Stimulated activated memory B cell treated with anti-CD40 and anti-IgM and Interleukin-4, amounts not matched to agents 10 μg/mL and 1 μg/mL and 100 μg/mL, for 72 hours (primary cell): ENCODE measurements around the gene DDB1.

Source experiments
- ATAC-seq: fragments of 150-1000 bp; cut with Tn5 transposase; 2 replicates; pipeline ENCODE4 v1.10.0; 2021
- H3K27ac Mint-ChIP-seq: one replicate; pipeline ENCODE4 v1.8.0; 2022; ENCODE audit warnings: mild to moderate bottlenecking, mixed read lengths
- H3K27me3 Mint-ChIP-seq: one replicate; pipeline ENCODE4 v1.8.0; 2022; ENCODE audit warnings: mixed read lengths
- H3K36me3 Mint-ChIP-seq: one replicate; pipeline ENCODE4 v1.8.0; 2022; ENCODE audit warnings: mixed read lengths
- H3K4me1 Mint-ChIP-seq: one replicate; pipeline ENCODE4 v1.8.0; 2022; ENCODE audit warnings: mixed read lengths
- H3K4me3 Mint-ChIP-seq: one replicate; pipeline ENCODE4 v1.8.0; 2022; ENCODE audit warnings: mild to moderate bottlenecking, moderate library complexity, mixed read lengths
- H3K9me3 Mint-ChIP-seq: one replicate; pipeline ENCODE4 v1.8.0; 2022; ENCODE audit warnings: mixed read lengths

Gene DDB1

GRCh38 chr11:61302550-61302949 is 30.4 kb downstream of the DDB1 start:
- Mint-ChIP-seq H3K36me3 (peaks cover 58% of the 10 kb centered on the region), H3K9me3 (no peaks in the 10 kb centered on the region), H3K27me3 (no peaks in the 10 kb centered on the region), H3K4me1 (peaks cover 9% of the 10 kb centered on the region), H3K4me3 (no peak overlapping the region), H3K27ac (no peak overlapping the region)
- ATAC-seq, result peak; percentile 61

- no peak overlapping the region for H3K4me3 Mint-ChIP-seq
- H3K27me3 Mint-ChIP-seq, result peaks cover 2% of the 10 kb centered on the region
- H3K36me3 Mint-ChIP-seq, result peaks cover 59% of the 10 kb centered on the region
- H3K9me3 Mint-ChIP-seq, result no peaks in the 10 kb centered on the region
- ATAC-seq, result no peak
- H3K27ac Mint-ChIP-seq, result no peak overlapping the region
- H3K4me1 Mint-ChIP-seq, result peaks cover 32% of the 10 kb centered on the region
These were observed 34.2 kb downstream of the DDB1 start for GRCh38 chr11:61298663-61299244.

DNA sequence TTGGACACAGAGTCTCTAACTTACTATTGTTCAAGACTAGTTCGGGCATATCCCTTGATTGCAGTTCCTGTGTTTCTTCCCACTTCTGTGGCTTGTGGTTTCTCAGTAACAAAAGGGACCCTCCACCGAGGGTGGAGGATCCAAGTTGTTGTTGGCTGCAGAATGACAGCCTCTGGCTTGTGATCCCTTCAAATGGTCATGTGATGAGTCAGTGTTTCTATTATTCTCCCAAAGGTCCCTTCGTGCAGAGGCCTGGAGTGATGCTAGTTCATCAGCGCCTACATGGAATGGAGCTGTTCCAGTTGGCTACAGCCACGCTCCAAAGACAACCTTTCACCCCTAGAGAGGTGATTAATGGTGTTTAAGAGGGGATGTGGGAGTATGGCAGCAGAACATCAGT is 35.2 kb downstream of the DDB1 start:
- Mint-ChIP-seq H3K4me3 (peak overlapping the region; percentile 6), H3K36me3 (peaks cover 57% of the 10 kb centered on the region)

DNA sequence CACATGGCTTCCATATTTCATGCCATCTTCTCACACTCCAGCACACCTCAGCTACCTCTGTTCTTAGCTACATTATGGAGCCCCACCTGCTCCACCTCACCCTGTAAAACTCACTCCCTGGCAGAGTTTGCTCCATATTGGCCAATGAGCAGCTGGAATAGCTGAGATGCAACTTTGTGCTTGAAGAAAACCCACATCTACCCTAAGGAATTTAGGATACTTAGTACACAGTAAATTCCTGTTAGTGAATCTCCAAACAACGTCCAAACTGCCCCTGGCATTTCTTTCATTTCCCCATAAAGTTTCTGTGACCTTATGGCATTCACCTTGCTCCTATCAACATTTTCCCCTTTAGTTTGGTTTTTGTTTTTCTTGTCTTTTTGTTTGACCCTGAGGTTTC is 35.6 kb downstream of the DDB1 start:
- no peak for ATAC-seq
- peak overlapping the region; percentile 6 for H3K4me3 Mint-ChIP-seq
- peaks cover 38% of the 10 kb centered on the region for H3K4me1 Mint-ChIP-seq

More for the DNA sequence above, 35.2 kb downstream of the DDB1 start:
- Mint-ChIP-seq H3K9me3 (no peaks in the 10 kb centered on the region), H3K4me1 (peaks cover 38% of the 10 kb centered on the region), H3K27me3 (peaks cover 12% of the 10 kb centered on the region), H3K27ac (no peak overlapping the region)
- ATAC-seq, result no peak

DNA sequence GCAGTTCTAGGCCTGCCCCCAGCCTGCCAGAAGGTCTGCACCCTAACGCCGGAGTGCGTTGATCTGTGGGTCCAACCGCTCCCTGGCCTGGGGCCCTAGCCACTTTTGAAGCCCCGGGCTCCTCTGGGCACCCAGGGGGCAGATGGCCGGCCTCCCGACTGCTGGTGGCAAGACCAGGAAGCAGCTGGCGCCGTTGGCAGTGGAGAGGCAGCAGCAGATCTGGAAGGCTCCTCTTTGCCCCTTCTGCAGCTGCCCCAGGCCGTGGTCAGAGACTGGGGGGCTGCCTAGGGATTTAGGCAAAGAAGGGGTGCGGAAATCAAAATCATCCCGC is 37.3 kb downstream of the DDB1 start:
- Mint-ChIP-seq H3K4me1 (peaks cover 38% of the 10 kb centered on the region), H3K4me3 (peak overlapping the region; percentile 26), H3K27me3 (peaks cover 20% of the 10 kb centered on the region), H3K36me3 (peaks cover 36% of the 10 kb centered on the region), H3K27ac (no peak overlapping the region), H3K9me3 (no peaks in the 10 kb centered on the region)
- ATAC-seq, result no peak

More for the DNA sequence above, 35.6 kb downstream of the DDB1 start:
- Mint-ChIP-seq H3K27ac (no peak overlapping the region), H3K36me3 (peaks cover 54% of the 10 kb centered on the region), H3K9me3 (no peaks in the 10 kb centered on the region), H3K27me3 (peaks cover 16% of the 10 kb centered on the region)

- peak; percentile 87 for ATAC-seq
These were observed 37.9 kb downstream of the DDB1 start, which contains the start of gene VWCE for GRCh38 chr11:61294717-61295595. Gene VWCE (minus strand): TSS chr11:61295316. CDS start chr11:61295037, 279 bp downstream.

DNA sequence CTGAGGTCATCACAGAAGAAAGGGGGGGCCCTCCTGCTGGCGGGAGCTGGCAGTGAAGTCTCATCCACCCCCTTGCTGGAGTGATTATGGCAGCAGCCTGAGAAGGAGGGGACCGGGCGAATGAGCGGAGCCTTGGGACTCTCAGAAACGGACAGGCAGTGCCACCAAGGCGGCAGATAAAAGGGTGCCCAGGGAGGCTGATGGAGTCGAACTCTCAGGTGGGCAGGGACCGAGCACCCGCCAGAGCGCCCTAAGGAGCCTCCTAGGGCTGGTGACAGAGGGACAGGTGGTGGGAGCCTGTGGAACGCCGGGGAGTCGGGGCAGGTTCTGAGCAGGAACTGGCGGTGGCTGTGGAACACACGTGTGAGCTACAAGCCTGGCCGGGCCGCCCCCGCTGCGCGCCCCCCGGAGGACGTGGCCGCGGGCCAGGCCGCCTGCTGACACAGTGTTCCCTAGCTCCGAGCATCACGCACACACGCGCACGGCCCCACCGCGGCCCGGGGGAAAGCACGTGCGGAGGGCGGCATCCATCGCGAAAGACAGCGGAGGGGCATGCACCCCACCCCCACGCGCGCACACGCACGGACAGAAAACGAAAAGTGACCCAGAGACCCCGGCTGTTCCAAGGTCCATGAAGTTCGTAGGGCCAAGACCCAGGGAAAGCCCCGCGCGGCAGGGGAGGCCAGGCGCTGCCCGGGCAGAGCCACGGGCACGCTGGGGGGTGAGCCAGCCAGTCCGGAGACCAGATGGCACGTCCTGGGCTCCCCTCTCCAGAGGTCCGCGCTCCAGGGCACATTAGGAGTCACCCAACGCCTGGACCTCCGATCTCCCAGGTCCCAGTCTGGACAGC is 38.8 kb downstream of the DDB1 start:
- peak; percentile 71 for ATAC-seq
- Mint-ChIP-seq H3K36me3 (peaks cover 23% of the 10 kb centered on the region), H3K9me3 (no peaks in the 10 kb centered on the region), H3K27ac (peak overlapping the region; percentile 89), H3K4me1 (peaks cover 38% of the 10 kb centered on the region), H3K4me3 (peak overlapping the region; percentile 81), H3K27me3 (peaks cover 20% of the 10 kb centered on the region)

More at GRCh38 chr11:61294717-61295595, 37.9 kb downstream of the DDB1 start, which contains the start of gene VWCE:
- Mint-ChIP-seq H3K27ac (peak within 1 kb of the TSS; percentile 89), H3K9me3 (no peaks in the 10 kb centered on the region), H3K36me3 (peaks cover 30% of the 10 kb centered on the region), H3K4me1 (peaks cover 38% of the 10 kb centered on the region), H3K27me3 (peaks cover 20% of the 10 kb centered on the region), H3K4me3 (peak within 1 kb of the TSS; percentile 81)

DNA sequence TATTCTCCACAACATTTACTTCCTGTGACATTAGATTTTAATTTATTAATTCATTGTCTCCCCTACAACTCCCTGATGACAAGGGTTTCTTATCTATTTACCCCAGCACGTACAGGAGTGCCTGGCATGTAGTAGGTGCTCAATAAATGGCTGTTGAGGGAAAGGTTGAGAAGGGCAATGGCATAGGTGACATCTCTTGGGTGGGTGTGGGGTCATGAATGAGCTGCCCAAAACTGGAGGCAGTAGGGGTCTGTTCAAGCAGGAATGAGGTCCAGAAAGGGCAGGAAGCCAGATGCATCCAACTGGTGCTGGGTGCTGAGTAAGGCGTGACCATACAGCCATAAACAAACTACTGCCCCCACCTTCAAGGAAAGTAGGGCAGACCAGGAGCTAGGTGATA is 40.5 kb downstream of the DDB1 start:
- no peak overlapping the region for H3K4me3 Mint-ChIP-seq
- H3K27ac Mint-ChIP-seq, result no peak overlapping the region
- ATAC-seq, result no peak
- no peaks in the 10 kb centered on the region for H3K9me3 Mint-ChIP-seq
- peaks cover 7% of the 10 kb centered on the region for H3K36me3 Mint-ChIP-seq
- peaks cover 27% of the 10 kb centered on the region for H3K4me1 Mint-ChIP-seq
- H3K27me3 Mint-ChIP-seq, result peaks cover 20% of the 10 kb centered on the region

GRCh38 chr11:61290905-61291690 is 41.8 kb downstream of the DDB1 start:
- Mint-ChIP-seq H3K27ac (no peak overlapping the region), H3K4me3 (no peak overlapping the region), H3K36me3 (no peaks in the 10 kb centered on the region), H3K9me3 (no peaks in the 10 kb centered on the region), H3K4me1 (peaks cover 19% of the 10 kb centered on the region), H3K27me3 (peaks cover 20% of the 10 kb centered on the region)
- no peak for ATAC-seq

DNA sequence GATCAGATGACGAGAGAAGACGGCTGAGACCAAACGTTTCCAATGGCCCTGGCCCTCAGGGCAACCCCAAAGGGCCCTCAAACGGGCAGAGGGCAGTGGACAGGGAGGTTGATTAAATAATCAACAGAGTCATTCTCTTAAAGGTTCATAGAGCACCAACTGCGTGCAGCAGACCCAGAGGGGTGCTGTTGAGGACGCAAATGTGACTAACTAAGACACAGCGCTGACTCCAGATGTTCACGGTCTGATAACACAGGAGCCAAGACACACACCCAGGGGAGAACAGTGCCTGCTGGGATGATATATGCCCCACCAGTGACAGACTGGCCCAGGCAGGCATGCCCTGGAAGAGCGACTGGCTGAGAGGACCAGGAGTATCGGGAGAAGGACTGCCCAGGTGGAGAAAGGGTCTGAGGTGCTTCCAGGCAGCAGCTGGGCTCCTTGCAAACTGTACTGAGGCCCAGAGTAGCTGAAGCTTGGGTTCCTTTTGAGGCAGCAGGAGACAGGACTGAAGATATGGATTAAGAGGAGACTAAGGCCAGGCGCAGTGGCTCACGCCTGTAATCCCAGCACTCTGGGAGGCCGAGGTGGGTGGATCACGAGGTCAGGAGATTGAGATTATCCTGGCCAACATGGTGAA is 45.4 kb downstream of the DDB1 start:
- H3K27ac Mint-ChIP-seq, result no peak overlapping the region
- no peak for ATAC-seq
- peaks cover 2% of the 10 kb centered on the region for H3K9me3 Mint-ChIP-seq
- no peaks in the 10 kb centered on the region for H3K4me1 Mint-ChIP-seq
- H3K4me3 Mint-ChIP-seq, result no peak overlapping the region
- peaks cover 9% of the 10 kb centered on the region for H3K36me3 Mint-ChIP-seq
- H3K27me3 Mint-ChIP-seq, result peaks cover 5% of the 10 kb centered on the region

GRCh38 chr11:61283613-61284012 is 49.3 kb downstream of the DDB1 start:
- ATAC-seq, result no peak
- Mint-ChIP-seq H3K9me3 (peaks cover 5% of the 10 kb centered on the region), H3K27me3 (no peaks in the 10 kb centered on the region), H3K4me3 (no peak overlapping the region), H3K27ac (no peak overlapping the region), H3K4me1 (peaks cover 6% of the 10 kb centered on the region), H3K36me3 (peaks cover 14% of the 10 kb centered on the region)

- Mint-ChIP-seq H3K27me3 (no peaks in the 10 kb centered on the region), H3K36me3 (peaks cover 14% of the 10 kb centered on the region), H3K4me1 (peaks cover 6% of the 10 kb centered on the region), H3K27ac (no peak overlapping the region), H3K9me3 (peaks cover 5% of the 10 kb centered on the region), H3K4me3 (no peak overlapping the region)
- ATAC-seq, result peak; percentile 45
These were observed 51.2 kb downstream of the DDB1 start for GRCh38 chr11:61281581-61282250.

- peaks cover 14% of the 10 kb centered on the region for H3K36me3 Mint-ChIP-seq
- peaks cover 5% of the 10 kb centered on the region for H3K9me3 Mint-ChIP-seq
- H3K4me1 Mint-ChIP-seq, result peaks cover 6% of the 10 kb centered on the region
- no peak for ATAC-seq
- no peaks in the 10 kb centered on the region for H3K27me3 Mint-ChIP-seq
- no peak overlapping the region for H3K4me3 Mint-ChIP-seq
- H3K27ac Mint-ChIP-seq, result no peak overlapping the region
These were observed 51.9 kb downstream of the DDB1 start for GRCh38 chr11:61280883-61281580.
